KG1 (cell line): Measurements from ENCODE around the gene IPO11.

ENCODE experiments used
- DNase-seq: peaks from one replicate; lab custom pipeline; 2025; lab: John Stamatoyannopoulos, UW

IPO11 gene

DNA sequence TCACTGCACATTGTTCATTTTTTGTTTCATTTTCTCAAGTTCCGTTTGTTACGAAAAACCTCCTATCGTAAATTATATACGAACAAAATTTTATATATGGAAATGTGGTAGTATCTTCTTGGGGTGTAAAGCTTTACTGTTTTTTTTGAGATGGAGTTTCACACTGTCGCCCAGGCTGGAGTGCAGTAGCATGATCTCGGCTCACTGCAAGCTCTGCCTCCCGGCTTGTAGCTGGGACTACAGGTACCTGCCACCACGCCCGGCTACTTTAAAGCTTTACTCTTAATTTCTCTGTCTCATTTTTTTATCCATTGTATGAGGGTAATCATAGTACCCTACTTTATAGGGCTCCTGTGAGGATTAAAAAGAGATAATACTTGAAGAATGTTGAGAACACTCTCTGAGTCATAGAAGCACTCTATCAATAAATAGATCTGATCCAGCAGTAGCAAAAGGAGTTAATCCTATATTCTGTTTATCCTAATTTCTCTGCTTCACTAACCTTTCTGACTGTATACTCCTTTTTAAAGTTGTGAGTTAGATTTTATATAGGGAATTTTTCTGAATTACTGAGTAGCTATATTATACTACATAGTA, 160.5 kb downstream of the IPO11 start:
- no peak for DNase-seq

DNA sequence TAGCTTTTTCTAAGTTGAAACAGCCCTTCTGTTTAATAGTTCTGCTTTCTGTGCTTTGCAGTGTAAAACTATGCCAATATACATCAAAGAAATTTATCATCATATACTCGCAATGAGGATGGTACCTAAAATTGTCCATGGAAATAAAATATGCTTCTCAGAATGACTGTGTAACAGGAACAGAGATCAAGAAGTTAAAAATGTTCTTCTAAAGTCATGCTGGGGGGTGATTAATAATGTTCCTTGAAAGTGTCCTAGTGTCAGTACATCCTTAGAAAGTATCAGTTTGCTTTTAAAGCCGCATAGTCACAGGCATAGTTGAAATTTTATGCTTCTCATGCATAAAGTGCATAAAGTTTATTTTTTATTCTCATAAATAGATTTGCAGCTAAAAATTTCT, 162.0 kb downstream of the IPO11 start:
- no peak for DNase-seq

GRCh38 chr5:62575066-62575465, 162.5 kb downstream of the IPO11 start:
- no peak for DNase-seq

- DNase-seq, result no peak
Observed at GRCh38 chr5:62575489-62575888, 162.9 kb downstream of the IPO11 start.

GRCh38 chr5:62576570-62577170, 164.1 kb downstream of the IPO11 start:
- DNase-seq, result no peak

- DNase-seq, result no peak
Observed at GRCh38 chr5:62577488-62577887, 164.9 kb downstream of the IPO11 start.

- DNase-seq, result peak; percentile 82
Observed at GRCh38 chr5:62578540-62578939, 166.0 kb downstream of the IPO11 start, which contains the start of gene LRRC70. Gene LRRC70 (plus strand): TSS chr5:62578819. CDS start chr5:62579439, 620 bp downstream.

DNA sequence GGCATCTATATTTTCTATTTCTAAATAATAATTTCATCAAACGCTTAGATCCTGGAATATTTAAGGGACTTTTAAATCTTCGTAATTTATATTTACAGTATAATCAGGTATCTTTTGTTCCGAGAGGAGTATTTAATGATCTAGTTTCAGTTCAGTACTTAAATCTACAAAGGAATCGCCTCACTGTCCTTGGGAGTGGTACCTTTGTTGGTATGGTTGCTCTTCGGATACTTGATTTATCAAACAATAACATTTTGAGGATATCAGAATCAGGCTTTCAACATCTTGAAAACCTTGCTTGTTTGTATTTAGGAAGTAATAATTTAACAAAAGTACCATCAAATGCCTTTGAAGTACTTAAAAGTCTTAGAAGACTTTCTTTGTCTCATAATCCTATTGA, 167.2 kb downstream of the IPO11 start:
- no peak for DNase-seq

DNA sequence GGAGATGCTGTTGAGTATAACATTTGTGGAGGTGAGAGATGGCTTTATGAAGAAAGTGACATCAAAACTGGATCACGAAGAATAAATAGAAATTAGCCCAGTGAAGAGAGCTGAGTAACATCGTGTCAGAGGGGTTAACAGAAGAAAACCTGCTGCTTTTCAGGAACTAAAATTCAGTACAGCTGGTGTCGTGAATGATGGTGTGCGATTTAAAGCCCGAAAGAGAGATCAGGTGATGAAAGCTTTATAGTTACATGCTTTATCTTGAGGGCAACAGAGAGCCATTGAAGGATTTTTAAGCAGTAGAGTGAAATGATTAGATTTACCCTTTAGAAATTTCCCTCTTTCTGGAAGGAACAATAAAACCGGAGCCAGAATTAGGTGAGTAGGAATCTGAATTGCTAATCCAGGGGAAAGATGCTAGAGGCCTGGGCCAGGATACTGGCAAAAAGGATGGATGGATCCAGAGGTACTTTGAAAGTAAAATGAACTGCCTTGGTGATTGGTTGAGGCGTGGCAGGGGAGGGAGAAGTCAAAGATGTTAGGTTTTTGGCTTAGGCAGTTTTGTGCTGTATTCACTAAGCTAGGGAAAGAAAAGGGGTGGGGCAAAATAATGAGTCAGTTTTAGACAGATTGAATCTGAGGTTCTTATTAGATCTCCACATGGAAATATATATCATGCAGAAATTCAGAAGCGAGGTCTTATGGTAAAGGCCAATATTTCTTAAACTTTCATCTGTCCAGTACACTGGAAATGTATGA, 169.5 kb downstream of the IPO11 start:
- DNase-seq, result no peak

DNA sequence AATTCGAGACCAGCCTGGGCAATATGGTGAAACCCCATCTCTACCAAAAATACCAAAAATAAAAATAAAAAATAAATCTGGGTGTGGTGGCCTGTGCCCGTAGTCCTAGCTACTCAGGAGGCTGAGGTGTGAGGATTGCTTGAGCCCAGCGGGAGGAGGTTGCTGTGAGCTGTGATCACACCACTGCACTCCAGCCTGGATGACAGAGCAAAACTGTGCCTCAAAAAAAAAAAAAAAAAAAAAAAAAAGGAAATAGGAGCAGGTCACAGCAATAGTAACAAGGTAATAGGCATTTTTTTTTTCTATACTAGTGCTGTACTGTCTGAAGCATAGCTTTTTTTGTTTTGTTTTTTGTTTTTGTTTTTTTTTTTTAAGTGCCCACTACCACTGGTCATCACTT, 171.8 kb downstream of the IPO11 start:
- no peak for DNase-seq

DNA sequence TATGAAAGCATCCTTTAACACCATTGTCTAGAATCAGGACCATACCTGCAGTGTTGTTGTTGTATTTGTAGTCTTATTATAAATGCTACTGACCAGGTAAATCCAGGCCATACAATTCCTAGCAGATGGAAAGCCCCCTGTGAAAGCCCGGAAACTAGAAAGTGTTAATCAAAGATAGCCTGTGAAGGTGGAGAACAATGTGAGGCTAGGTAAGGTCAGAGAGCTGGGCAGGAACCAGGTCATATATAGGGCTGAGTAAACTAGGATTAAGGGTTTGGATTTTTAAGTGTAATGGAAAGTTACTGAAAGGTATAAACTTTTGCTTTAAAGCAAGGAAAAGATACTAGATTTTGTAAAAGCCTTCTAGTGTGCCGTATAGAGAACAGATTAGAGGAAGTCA, 172.7 kb downstream of the IPO11 start:
- DNase-seq, result no peak

DNA sequence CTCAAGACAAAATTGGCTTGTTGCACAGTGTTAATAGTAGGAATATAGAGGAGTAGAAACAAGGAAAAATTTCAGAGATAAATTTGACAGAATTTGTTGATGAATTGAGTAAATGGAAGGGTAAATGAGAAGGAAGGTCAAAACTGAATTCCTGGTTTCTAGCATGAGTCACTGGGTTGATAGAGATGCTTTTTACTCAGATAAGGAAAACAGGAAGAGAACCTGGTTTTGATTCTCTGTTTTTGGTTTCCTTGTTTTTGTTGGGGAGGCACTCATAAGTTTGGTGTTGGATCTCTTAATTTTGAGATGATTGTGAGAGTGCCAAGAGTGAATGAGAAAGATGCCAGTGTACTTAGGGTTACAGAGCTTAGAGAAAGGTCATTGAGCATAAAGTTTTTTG, 173.2 kb downstream of the IPO11 start:
- no peak for DNase-seq

GRCh38 chr5:62587737-62588136, 175.2 kb downstream of the IPO11 start:
- DNase-seq, result no peak

- no peak for DNase-seq
Observed at GRCh38 chr5:62588668-62589067, 176.1 kb downstream of the IPO11 start.

DNA sequence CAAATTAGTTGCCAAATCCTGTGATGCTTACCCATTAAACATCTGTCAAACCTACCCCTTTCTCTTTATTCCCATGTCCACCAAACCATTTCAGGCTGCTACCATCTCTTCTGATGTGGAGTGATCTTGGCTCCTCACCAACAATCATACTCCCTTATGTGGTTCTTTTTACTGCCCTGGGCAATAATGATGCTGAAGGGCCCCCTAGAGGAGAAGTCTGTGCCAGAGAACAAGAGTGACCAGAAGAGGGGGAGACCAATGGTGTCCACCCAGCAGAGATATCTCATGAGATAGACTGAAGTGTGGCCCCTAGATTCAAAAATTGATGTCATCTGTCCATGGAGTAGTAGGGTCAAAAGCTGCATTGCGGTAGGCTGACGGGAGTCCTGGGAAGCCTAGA, 176.9 kb downstream of the IPO11 start:
- no peak for DNase-seq

GRCh38 chr5:62590387-62590786, 177.8 kb downstream of the IPO11 start:
- DNase-seq, result no peak

DNA sequence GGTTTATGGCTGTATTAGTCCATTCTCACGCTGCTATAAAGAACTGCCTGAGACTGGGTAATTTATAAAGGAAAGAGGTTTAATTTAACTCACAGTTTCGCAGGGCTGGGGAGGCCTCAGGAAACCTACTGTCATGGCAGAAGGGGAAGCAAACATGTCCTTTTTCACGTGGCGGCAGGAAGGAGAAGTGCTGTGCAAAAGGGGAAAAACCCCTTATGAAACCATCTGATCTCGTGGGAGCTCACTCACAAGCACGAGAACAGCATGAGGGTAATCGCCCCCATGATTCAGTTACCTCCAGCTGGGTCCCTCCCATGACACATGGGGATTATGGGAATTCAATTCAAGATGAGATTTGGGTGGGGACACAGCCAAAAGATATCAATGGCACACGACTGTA, 180.0 kb downstream of the IPO11 start:
- DNase-seq, result no peak

GRCh38 chr5:62593331-62593730, 180.8 kb downstream of the IPO11 start:
- DNase-seq, result no peak

DNA sequence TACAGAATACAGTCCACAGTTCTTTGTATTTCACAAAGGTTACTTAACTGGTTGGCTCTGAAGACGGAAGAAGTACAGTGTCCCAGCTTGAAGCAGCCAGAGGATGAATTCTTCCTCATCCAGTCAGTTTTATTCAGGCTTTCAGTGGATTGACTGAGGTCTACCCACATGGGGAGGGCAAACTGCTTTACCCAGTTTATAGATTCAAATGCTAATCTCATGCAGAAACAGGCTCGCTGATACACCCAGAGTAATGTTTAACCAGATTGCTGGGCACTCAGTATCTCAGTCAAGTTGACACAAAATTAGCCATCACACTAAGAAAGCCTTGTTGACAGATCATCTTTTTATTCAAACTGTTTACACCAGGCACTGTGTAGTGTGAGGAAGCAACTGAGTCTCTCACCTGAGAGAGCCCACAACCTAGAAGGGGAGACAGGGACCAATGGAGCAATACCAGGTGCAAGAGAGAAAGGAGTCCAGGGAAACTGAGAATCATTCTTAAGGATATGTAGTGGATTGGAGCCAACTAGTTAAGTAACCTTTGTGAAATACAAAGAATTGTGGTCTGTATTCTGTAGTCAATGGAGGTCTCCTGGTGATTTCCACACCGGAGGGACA, 181.9 kb downstream of the IPO11 start:
- no peak for DNase-seq

DNA sequence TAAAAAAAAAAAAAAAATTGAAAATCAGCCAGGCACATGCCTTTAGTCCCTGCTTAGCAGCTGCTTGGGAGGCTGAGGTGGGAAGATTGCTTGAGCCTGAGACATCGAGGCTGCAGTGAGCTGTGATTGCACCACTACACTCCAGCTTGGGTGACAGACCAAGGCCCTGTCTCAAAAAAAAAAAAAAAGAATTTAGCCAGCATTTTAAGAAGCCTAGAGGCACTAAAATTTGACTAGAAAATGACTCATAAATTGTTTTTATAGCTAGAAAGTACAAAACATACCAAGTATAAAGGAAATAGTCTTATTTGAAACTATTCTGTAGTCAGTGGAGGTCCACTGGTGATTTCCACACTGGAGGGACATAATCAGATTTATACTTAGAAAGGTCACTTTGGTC, 183.5 kb downstream of the IPO11 start:
- DNase-seq, result no peak

- DNase-seq, result no peak
Observed at GRCh38 chr5:62596691-62597090, 184.1 kb downstream of the IPO11 start.

GRCh38 chr5:62597314-62597713, 184.8 kb downstream of the IPO11 start:
- no peak for DNase-seq
